KG1 (cell line): ENCODE results near the gene VIM.
"Not testable (repeated sequence)": the region's sequence is repeated elsewhere in the genome, so short reads cannot be mapped to it uniquely, and the experiment has no call there.

Experiments used
- DNase-seq: peaks from one replicate; lab custom pipeline; 2025; lab: John Stamatoyannopoulos, UW

VIM gene

DNA sequence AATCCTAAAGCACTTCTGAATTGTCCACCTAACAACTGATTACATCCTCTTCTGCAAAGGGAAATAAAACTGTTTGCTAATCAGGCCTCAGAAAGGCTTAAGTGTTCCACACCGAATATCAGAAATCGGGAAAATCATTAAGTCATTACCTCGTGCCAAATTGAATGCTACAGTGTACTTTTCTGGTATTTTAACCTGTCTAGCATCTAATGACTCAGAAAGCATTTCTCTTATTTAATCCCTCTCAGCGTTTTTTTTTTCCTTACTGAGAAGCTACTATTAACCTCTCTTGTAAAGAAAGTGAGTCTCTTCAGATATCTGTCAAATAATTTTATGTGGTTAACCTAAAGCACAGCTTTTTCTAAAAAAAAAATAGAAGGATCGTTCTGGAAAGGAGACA lies 28.6 kb downstream of the VIM start:
- no peak for DNase-seq

DNA sequence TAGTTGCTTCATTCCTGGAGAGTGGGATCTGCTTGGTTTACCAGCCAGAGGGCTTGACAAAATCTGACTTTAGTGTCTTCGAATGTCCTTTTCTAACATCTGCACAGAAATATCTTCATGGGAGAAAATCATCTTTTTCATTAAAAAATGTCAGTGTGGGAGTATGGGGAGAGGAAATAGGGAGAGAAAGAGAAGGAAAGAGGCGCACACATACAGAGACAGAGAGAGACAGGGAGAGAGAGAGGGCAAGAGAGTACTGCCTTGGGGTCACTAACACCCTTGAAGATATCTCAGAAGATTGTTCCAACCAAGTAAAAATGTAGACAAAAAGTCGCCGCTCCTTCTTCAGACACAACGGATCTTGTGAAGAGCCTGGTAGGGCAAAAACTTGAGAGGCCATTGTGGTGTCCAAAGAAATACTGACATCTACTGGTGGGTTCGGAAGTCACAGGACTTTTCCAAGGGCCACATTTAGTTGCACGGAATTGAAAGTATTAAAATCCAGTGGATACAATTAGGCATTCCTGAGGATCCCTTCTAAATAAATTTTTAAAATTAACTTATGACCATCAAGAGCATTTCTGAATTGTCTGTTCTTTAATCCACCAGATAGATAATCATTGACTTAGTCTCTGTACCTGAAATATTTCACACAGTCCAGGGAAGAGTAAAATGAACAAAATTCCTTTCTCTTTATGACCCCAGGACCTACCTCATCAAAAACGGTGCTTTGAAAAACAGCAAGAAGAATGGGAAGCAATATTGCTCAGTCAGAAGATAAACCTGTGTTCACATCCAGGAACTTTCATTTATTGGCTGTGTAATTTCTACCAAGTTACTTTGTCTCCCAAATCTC lies 29.7 kb downstream of the VIM start:
- DNase-seq = peak; percentile 26

DNA sequence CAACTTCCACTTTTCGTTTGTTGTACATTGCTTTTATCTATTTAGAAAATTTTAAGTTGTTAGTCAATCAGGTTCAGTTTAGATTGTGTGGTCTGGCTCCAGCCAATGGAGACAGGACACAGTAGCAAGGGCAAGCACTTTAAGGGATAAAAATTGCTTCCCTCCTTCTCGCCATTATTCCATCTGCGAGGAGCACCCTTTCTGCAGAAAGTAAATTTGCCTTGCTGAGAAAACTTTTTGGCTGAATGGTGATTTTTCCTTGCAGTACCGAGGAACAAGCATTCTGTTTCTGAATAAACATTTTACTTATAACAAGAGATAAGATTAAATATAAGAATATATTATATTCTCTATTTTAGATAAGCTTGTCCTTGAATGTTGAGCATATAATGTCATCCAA lies 34.5 kb downstream of the VIM start:
- DNase-seq = no peak

DNA sequence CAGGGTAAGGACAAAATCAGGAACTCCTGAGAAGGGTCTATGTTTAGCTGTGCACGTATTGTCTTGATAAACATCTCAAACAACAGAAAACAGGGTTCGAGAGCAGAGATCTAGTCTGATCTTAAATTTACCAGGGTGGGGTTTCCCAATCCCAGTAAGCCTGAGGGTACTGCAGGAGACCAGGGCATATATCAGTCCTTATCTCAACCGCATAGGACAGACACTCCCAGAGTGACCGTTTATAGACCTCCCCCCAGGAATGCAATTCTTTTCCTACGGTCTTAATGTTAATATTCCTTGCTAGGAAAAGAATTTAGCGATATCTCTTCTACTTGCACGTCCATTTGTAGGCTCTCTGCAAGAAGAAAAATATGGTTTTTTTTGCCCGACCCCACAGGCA lies 35.5 kb downstream of the VIM start:
- DNase-seq = no peak

DNA sequence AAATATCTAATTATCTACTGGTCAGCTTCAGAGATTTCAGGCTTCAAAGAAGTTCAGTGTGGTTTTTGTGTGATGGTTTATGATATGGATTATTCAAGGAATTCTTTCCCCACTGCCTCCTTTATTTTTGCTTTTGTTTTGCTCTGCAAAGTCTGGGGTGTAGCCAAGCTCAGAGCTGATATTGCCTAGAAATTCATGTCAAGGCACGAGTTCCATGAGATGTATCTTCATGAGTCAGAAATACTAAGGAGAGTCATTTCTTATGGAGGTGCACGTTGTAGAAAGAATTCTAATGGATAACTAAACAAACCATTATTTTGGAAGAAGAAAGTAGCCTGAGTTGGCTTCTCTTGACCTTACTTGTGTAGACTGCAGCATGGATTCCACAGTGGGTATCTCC lies 37.4 kb downstream of the VIM start:
- DNase-seq = no peak

DNA sequence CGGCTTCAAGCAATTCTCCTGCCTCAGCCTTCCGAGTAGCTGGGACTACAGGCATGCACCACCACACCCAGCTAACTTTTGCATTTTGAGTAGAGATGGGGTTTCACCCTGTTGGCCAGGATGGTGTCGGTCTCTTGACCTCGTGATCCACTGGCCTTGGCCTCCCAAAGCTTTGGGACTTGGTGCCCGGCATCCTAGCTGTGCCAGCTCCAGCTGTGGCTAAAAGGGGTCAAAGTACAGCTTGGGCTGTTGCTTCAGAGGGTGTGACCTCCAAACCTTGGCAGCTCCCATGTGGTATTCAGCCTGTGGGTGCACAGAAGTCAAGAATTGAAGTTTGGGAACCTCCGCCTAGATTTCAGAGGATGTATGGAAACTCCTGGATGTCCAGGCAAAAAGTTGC lies 38.5 kb downstream of the VIM start:
- DNase-seq = not testable (repeated sequence)

DNA sequence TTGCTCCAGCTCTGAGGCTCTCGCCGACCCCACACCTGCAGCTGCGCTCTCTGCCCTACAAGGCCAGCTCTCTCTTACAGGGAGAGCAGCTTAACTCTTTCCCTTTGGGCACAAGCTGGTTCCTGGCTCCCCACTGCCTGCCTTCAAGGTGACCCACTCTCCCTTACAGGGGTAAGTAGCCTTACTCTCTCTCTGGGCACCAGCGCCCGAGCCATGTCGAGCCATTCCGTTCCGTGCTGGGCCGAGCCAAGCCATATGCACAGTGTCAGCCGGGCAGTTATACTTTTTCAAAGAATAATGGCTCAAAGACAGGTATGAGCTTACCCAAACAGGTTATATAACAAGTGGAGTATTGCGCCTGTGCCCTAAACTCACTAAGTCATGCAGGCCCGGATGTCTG lies 44.6 kb downstream of the VIM start:
- no peak for DNase-seq

DNA sequence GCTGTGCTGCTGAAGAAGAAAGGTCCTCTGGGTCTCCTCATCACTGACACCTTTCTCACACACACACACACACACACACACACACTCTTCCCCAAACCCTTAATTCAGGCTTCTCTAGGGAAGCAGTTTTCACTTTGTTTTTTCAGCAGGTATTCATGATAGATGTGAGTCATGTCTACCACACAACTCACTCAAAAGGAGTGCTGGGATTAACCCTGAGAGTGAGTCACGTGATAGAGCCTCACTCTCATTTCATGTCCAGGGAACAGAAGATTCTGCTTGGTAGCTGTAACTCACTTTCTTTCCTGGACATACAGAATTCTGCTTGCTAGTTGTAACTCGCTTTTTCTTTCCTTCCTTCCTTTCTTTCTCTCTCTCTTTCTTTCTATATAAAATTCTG lies 45.4 kb downstream of the VIM start:
- no peak for DNase-seq

DNA sequence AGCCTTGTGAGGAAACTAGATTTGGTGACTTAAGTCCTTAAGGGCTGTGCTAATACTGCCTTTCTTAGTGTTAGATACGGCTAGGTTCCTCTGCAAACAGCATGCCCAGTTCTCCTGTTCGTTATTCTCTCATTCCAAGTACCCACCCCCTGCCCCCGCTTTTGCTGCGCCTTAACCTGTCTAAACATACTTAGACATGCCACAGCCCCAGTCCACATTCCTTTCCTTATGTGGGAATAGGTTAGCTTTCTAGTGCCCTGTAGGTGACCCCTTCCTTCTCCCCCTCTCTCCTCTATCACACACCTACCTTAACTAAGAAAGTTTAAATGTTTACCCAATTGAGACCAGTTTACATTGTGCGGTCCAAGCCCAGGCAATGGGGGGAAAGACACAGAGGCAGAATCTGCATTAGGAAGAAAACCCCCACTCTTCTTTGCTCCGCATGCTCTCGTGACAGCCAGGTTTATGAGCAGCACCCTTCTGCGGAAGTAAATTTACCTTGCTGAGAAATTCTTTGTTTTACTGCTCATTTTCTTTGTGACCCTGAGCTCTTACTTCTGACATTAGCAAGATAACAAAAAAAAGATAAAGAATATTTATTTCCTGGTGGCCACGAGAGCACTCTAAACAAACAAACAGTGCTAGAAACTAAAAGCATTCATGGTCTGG lies 48.8 kb downstream of the VIM start:
- no peak for DNase-seq

DNA sequence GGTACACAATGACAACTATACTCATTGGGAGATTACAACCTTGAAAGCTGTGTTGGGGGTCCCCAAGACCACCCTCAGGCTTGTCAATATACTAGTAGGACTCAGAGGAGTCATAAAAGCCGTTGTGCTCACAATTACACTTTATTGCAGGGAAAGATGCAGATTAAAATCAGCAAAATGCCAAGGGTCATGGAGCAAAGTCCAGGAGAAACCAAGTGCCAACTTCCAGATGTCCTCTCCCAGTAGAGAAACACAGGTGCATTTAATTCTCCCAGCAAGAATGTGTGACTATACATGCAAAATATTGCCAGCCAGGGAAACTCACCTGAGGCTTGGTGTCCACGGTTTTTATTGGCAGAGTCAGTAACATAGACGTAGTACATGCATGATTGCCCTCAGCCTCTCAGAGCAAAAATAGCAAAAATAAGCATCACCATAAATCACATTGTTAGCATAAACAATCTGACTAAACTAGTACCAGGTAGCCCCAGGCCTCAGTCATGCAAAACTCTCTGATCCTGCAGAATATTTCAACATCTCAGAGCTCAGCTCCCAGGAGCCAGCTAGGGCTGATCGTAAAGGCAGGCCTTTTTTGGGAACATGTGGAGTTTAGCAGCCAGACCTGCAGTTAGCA lies 50.7 kb downstream of the VIM start:
- DNase-seq = no peak

DNA sequence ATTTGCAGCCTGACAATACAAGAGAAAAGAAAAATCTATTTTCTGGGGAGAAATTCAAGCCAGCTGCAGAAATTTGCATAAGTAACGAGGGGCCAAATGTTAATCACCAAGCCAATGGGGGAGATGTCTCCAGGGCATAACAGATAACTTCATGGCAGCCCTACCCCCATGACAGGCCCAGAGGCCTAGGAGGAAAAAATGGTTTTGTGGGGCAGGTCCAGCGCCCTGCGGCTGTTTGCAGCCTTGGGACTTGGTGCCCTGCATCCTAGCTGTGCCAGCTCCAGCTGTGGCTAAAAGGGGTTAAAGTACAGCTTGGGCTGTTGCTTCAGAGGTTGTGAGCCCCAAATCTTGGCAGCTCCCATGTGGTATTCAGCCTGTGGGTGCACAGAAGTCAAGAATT lies 54.3 kb downstream of the VIM start:
- no peak for DNase-seq

DNA sequence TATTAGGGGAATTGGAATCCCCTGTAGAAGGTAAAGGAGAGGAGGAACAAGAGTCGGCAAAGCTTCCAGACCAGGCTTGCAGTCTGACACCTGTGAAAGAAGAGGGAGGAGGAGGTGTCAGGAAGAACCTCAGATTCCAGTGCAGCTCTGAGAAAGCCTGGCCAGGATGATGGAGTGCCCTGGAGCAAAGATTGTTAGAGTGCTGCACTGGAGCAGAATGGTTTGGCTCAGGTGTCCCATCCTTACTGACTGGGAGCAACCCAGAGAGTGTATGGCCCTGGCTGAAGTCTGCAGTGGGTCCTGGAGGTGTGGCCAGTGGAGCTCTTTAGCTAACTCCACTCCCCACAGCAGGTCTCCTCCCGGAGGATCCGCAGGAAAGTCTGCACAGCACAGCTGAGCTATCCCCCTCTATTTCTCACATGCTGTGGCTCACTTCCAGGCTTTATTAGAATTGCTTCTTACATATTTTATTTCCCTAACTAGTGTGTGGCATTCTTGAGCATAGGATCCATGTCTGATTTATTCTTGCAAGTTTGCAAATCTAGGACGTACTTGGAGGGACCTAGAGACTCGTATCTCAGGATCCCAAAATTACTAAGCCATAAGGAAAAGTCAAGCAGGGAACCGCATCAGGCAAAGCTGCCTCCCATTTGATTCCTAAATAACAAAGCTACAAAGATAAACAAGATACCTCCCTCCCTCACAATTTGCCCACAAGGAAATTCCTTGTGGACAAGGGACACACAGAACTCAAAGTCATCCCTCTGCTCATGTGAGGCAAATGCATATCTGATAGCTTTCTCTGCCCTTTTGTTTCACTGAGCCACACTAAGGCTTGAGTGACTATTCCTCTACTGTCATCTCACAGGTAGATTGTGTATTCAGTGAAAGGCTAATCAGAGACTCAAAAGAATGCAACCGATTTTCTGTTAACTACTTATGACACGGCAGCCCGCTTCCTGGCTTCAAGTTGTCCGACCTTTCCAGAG lies 58.8 kb downstream of the VIM start:
- DNase-seq = no peak
